ENCODE measurements around the gene RELN. TPM values are rescaled to one million over a fixed set of nuclear protein-coding genes. Genes with fewer than 3 reads are reported as not detected.

The RELN gene
- total and polyA plus RNA-seq, 5 donors from 2014 or later, result not detected

DNA sequence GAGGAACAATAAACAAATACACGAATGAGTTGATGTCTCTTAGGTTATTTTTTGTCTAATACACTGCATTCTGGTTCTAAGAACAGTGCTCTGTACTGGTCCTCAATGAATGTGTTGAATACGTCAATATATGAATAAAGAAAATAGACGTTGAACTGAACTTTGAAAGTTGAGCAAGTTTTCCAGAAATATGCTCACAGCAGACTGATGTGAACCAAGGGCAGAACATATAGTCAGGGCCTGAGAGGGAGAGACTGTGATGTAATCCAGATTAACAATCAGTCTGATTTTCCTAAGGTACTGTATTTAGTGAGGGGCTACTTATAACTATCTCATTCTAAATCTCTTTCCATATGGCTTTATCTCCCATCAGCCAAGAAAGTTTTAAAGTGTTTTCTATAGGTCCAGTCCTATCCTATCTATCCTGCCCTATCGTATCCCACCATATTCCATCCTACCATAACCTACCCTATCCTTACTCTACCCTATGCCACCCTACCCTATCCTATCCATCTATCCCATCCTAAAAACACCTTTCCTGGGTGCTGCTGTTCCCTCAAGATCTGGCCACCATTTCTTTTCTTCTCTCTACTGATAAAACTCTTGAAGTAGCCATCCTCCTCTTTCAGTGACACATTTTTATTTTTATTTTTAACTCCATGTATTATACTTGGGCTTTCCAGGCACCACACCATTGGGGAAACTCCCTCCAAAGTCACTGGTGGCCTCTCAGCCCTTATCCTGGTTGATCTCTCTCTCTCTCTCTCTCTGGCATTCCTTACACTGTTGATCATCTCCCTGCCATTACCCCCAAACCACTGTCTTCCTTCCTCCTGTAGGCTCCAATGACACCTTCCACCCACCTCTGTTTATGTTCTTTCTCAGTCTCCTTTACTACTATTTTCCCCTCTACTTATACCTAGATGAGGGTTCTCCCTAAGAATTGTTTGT is 331.1 kb downstream of the RELN start:
- Histone ChIP-seq H3K4me3 (ENCODE audit: low read depth, low read length) (no peak overlapping the region), H3K27ac (ENCODE audit: insufficient read depth, low read length, poor library complexity, severe bottlenecking) (no peak overlapping the region), H3K36me3 (ENCODE audit: control insufficient read depth, insufficient read depth, low read length) (no peaks in the 10 kb centered on the region), H3K27me3 (ENCODE audit: control insufficient read depth, insufficient read depth, low read length) (no peaks in the 10 kb centered on the region), H3K4me1 (ENCODE audit: control insufficient read depth, insufficient read depth, low read length, poor library complexity, severe bottlenecking) (no peaks in the 10 kb centered on the region), H3K9me3 (ENCODE audit: control insufficient read depth in 2 of 2, low read length in 2 of 2) (no peaks in the 10 kb centered on the region)
- Mint-ChIP-seq H3K27ac (no peak overlapping the region), H3K4me1 (no peaks in the 10 kb centered on the region), H3K36me3 (no peaks in the 10 kb centered on the region), H3K27me3 (peaks cover 3% of the 10 kb centered on the region), H3K9me3 (peaks cover 0 to 2% (median 0%) of the 10 kb centered on the region in 7 donors), H3K4me3 (no peak overlapping the region)
- ATAC-seq (ENCODE audit: low read depth in 2 of 2), result no peak
- DNase-seq, result no peak

DNA sequence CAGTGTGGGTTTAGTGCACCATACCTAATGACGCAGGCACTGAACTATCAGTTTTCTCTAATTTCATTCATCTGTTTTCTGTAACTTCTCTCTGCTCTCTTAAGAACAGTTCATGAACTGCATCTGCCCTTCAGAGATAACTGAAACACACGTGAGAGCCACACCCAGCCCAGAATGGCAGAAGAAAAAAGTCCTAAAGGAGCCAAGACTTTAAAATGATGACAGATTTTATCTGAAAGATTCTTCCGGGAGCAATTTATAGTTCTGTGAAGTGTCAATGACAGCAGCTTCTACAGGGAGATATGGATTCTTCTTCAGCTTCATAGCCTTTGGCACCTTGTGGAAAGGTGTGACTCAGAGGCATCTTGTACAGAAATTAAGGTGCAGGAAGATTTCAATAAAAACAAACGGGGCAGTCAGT is 332.0 kb downstream of the RELN start:
- H3K27ac Mint-ChIP-seq, result no peak overlapping the region
- H3K27me3 ChIP-seq (ENCODE audit: control insufficient read depth, insufficient read depth, low read length), result no peaks in the 10 kb centered on the region
- no peaks in the 10 kb centered on the region for H3K9me3 ChIP-seq (ENCODE audit: control insufficient read depth in 2 of 2, low read length in 2 of 2)
- H3K4me3 ChIP-seq (ENCODE audit: low read depth, low read length), result no peak overlapping the region
- H3K27me3 Mint-ChIP-seq, result no peaks in the 10 kb centered on the region
- no peaks in the 10 kb centered on the region for H3K4me1 ChIP-seq (ENCODE audit: control insufficient read depth, insufficient read depth, low read length, poor library complexity, severe bottlenecking)
- ATAC-seq (ENCODE audit: low read depth in 2 of 2) (no peak), DNase-seq (no peak)
- no peak overlapping the region for H3K4me3 Mint-ChIP-seq
- no peaks in the 10 kb centered on the region for H3K36me3 Mint-ChIP-seq
- no peaks in the 10 kb centered on the region for H3K36me3 ChIP-seq (ENCODE audit: control insufficient read depth, insufficient read depth, low read length)
- no peaks in the 10 kb centered on the region for H3K4me1 Mint-ChIP-seq
- peaks cover 0 to 2% (median 0%) of the 10 kb centered on the region in 7 donors for H3K9me3 Mint-ChIP-seq
- no peak overlapping the region for H3K27ac ChIP-seq (ENCODE audit: insufficient read depth, low read length, poor library complexity, severe bottlenecking)

DNA sequence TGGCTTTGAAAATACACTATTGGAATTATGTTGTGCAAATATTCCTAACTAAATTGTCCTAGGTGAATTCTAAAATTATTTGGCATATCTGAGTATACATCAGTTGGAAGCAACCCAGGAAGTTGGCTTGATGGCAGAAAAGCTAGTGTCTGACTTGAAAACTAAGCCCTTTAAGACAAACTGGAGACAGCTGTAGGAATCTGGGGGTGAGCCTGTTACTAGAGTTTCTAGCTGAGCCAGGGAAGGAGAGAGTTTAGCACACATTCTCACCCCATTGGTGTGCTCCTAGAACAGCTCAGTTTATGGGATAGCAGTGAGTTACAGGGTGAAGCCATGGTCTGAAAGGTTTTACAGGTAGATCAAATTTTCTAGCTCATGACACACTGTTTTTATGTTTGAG is 333.2 kb downstream of the RELN start:
- Histone ChIP-seq H3K27me3 (ENCODE audit: control insufficient read depth, insufficient read depth, low read length) (no peaks in the 10 kb centered on the region), H3K4me1 (ENCODE audit: control insufficient read depth, insufficient read depth, low read length, poor library complexity, severe bottlenecking) (no peaks in the 10 kb centered on the region), H3K27ac (ENCODE audit: insufficient read depth, low read length, poor library complexity, severe bottlenecking) (no peak overlapping the region), H3K9me3 (ENCODE audit: control insufficient read depth in 2 of 2, low read length in 2 of 2) (no peaks in the 10 kb centered on the region), H3K36me3 (ENCODE audit: control insufficient read depth, insufficient read depth, low read length) (no peaks in the 10 kb centered on the region), H3K4me3 (ENCODE audit: low read depth, low read length) (no peak overlapping the region)
- no peak overlapping the region for H3K4me3 Mint-ChIP-seq
- no peak overlapping the region for H3K27ac Mint-ChIP-seq
- ATAC-seq (ENCODE audit: low read depth in 2 of 2), result no peak
- H3K27me3 Mint-ChIP-seq, result no peaks in the 10 kb centered on the region
- no peaks in the 10 kb centered on the region for H3K36me3 Mint-ChIP-seq
- H3K4me1 Mint-ChIP-seq, result no peaks in the 10 kb centered on the region
- H3K9me3 Mint-ChIP-seq, result peaks cover 0 to 2% (median 0%) of the 10 kb centered on the region in 7 donors
- no peak for DNase-seq

DNA sequence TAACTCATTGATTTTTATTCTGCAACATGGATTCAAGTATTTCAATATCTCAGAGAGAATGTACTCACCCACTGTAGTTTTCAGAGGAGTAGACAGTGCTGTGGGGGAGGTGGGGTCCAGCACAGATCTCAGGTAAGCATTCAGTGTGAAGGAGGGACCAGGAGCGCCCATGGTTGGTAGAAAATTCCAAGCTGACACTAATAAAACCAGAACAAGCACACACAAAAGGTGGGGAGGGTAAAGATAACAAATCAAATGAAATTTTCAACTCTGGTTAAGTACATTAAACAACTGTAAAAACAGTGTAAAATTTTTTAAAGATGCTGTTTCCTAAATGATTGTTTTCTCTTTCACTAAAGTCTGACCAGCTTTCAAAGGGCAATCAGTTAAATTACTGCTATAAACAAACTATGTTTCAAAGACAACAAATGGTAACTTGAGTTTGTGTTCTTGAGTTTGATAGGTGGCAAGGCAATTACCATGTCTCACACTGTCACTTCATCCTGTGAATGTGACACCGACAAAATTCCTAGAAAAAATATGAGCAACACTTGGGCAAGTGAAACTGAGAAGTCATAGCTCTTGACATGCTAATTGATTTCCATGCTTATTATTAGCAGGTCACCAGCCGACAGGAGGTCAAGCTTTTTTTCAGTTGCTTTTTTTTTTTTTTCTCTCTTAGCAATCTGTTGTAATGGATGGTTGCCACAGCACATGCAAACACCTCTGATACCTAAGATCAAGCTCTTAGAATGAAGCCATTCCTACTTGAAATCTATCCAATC is 337.7 kb downstream of the RELN start:
- Histone ChIP-seq H3K4me1 (ENCODE audit: control insufficient read depth, insufficient read depth, low read length, poor library complexity, severe bottlenecking) (no peaks in the 10 kb centered on the region), H3K9me3 (ENCODE audit: control insufficient read depth in 2 of 2, low read length in 2 of 2) (no peaks in the 10 kb centered on the region), H3K4me3 (ENCODE audit: low read depth, low read length) (no peak overlapping the region), H3K27me3 (ENCODE audit: control insufficient read depth, insufficient read depth, low read length) (no peaks in the 10 kb centered on the region), H3K27ac (ENCODE audit: insufficient read depth, low read length, poor library complexity, severe bottlenecking) (no peak overlapping the region), H3K36me3 (ENCODE audit: control insufficient read depth, insufficient read depth, low read length) (no peaks in the 10 kb centered on the region)
- H3K27ac Mint-ChIP-seq, result no peak overlapping the region
- ATAC-seq (ENCODE audit: low read depth in 2 of 2), result no peak
- no peak overlapping the region for H3K4me3 Mint-ChIP-seq
- no peak for DNase-seq
- H3K27me3 Mint-ChIP-seq, result no peaks in the 10 kb centered on the region
- H3K36me3 Mint-ChIP-seq, result no peaks in the 10 kb centered on the region
- H3K9me3 Mint-ChIP-seq, result peaks cover 0 to 16% (median 4%) of the 10 kb centered on the region in 7 donors
- no peaks in the 10 kb centered on the region for H3K4me1 Mint-ChIP-seq

DNA sequence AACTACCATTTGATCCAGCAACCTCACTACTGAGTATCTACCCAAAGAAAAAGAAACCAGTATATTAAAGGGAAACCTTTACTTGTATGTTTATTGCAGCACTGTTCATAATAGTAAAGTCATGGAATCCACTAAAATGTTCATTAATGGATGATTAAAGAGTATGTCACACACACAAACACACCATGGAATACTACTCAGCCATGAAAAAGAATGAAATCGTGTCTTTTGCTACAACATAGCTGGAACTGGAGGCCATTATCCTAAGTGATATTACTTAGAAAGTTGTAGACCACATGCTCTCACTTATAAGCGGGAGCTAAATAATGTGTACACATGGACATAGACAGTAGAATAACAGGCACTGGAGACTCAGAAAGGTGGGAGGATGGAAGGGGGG is 340.4 kb downstream of the RELN start:
- Histone ChIP-seq H3K36me3 (ENCODE audit: control insufficient read depth, insufficient read depth, low read length) (no peaks in the 10 kb centered on the region), H3K27ac (ENCODE audit: insufficient read depth, low read length, poor library complexity, severe bottlenecking) (no peak overlapping the region), H3K4me3 (ENCODE audit: low read depth, low read length) (no peak overlapping the region), H3K4me1 (ENCODE audit: control insufficient read depth, insufficient read depth, low read length, poor library complexity, severe bottlenecking) (no peaks in the 10 kb centered on the region), H3K27me3 (ENCODE audit: control insufficient read depth, insufficient read depth, low read length) (no peaks in the 10 kb centered on the region), H3K9me3 (ENCODE audit: control insufficient read depth in 2 of 2, low read length in 2 of 2) (peaks cover 0 to 3% of the 10 kb centered on the region in 2 experiments)
- Mint-ChIP-seq H3K4me3 (no peak overlapping the region), H3K27me3 (no peaks in the 10 kb centered on the region), H3K9me3 (peaks cover 0 to 34% (median 6%) of the 10 kb centered on the region in 7 donors), H3K36me3 (no peaks in the 10 kb centered on the region), H3K4me1 (no peaks in the 10 kb centered on the region), H3K27ac (no peak overlapping the region)
- ATAC-seq (ENCODE audit: low read depth in 2 of 2), result no peak
- no peak for DNase-seq

DNA sequence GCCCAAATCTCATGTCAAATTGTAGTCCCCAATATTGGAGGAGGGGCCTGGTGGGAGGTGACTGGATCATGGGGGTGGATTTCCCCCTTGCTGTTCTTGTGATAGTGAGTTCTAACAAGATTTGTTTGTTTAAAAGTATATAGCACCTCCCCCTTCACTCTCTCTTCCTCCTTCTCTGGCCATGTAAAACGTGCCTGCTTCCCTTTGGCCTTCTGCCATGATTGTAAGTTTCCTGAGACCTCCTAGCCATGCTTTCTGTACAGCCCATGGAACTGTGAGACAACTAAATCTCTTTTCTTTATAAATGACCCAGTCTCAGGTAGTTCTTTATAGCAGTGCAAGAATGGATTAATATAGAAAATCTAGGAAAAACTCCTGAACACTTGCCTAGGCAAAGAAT is 341.3 kb downstream of the RELN start:
- Histone ChIP-seq H3K4me3 (ENCODE audit: low read depth, low read length) (no peak overlapping the region), H3K9me3 (ENCODE audit: control insufficient read depth in 2 of 2, low read length in 2 of 2) (peaks cover 0 to 3% of the 10 kb centered on the region in 2 experiments), H3K27me3 (ENCODE audit: control insufficient read depth, insufficient read depth, low read length) (no peaks in the 10 kb centered on the region), H3K27ac (ENCODE audit: insufficient read depth, low read length, poor library complexity, severe bottlenecking) (no peak overlapping the region), H3K4me1 (ENCODE audit: control insufficient read depth, insufficient read depth, low read length, poor library complexity, severe bottlenecking) (no peaks in the 10 kb centered on the region), H3K36me3 (ENCODE audit: control insufficient read depth, insufficient read depth, low read length) (no peaks in the 10 kb centered on the region)
- DNase-seq (no peak), ATAC-seq (ENCODE audit: low read depth in 2 of 2) (no peak)
- Mint-ChIP-seq H3K9me3 (peaks cover 0 to 38% (median 6%) of the 10 kb centered on the region in 7 donors), H3K4me1 (no peaks in the 10 kb centered on the region), H3K27me3 (no peaks in the 10 kb centered on the region), H3K36me3 (no peaks in the 10 kb centered on the region), H3K4me3 (no peak overlapping the region), H3K27ac (no peak overlapping the region)

DNA sequence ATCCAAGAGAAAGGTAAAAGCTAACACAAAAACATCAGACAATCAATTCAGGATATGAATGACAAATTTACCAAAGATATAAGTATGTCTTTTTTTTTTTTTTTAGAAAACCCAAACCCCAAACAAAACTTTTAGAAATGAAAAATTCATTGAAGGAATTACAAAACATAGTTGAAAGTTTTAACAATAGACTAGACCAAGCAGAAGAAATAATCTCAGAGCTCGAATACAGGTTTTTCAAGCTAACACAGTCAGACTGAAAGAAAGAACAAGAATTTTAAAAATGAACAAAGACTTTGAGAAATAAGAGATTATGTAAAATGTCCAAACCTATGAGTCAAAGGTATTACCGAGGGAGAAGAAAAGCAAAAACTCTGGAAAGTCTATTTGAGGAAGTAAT is 345.1 kb downstream of the RELN start:
- DNase-seq, result no peak
- Histone ChIP-seq H3K36me3 (ENCODE audit: control insufficient read depth, insufficient read depth, low read length) (no peaks in the 10 kb centered on the region), H3K4me3 (ENCODE audit: low read depth, low read length) (no peak overlapping the region), H3K27ac (ENCODE audit: insufficient read depth, low read length, poor library complexity, severe bottlenecking) (no peak overlapping the region), H3K4me1 (ENCODE audit: control insufficient read depth, insufficient read depth, low read length, poor library complexity, severe bottlenecking) (no peaks in the 10 kb centered on the region), H3K9me3 (ENCODE audit: control insufficient read depth in 2 of 2, low read length in 2 of 2) (peaks cover 0 to 3% of the 10 kb centered on the region in 2 experiments), H3K27me3 (ENCODE audit: control insufficient read depth, insufficient read depth, low read length) (no peaks in the 10 kb centered on the region)
- ATAC-seq (ENCODE audit: low read depth in 2 of 2), result no peak
- Mint-ChIP-seq H3K36me3 (no peaks in the 10 kb centered on the region), H3K4me1 (no peaks in the 10 kb centered on the region), H3K27ac (no peak overlapping the region), H3K4me3 (no peak overlapping the region), H3K27me3 (no peaks in the 10 kb centered on the region), H3K9me3 (peaks cover 2 to 38% (median 6%) of the 10 kb centered on the region in 7 donors)

Data from CD4-positive, CD25-positive, alpha-beta regulatory T cell (primary cell).